LNCaP clone FGC (cell line): ENCODE results near the gene CGB5.

ENCODE experiments used
- DNase-seq: peaks from one replicate; pipeline ENCODE4 v3.0.0-alpha.2; 2011; ENCODE audit warnings: low read depth
- H3K4me3 ChIP-seq: 2 replicates; pipeline ENCODE4 v1.5.1; 2011; ENCODE audit warnings: mild to moderate bottlenecking, low read depth, low read length, control low read depth
- CTCF ChIP-seq: IDR thresholded peaks from 2 replicates; pipeline ENCODE4 v1.5.1; 2012; ENCODE audit warnings: mild to moderate bottlenecking; ENCODE audit not compliant: control insufficient read depth, insufficient read depth; ENCODE audit errors: extremely low read depth

Gene CGB5

GRCh38 chr19:49080392-49080791 is 36.7 kb downstream of the CGB5 start:
- no peak for TF ChIP-seq CTCF
- no peak for DNase-seq
- H3K4me3 ChIP-seq, result no peak overlapping the region

- no peak overlapping the region for H3K4me3 ChIP-seq
- TF ChIP-seq CTCF, result no peak
- no peak for DNase-seq
Observed at GRCh38 chr19:49081273-49081672, 37.6 kb downstream of the CGB5 start.

- H3K4me3 ChIP-seq, result peak overlapping the region; percentile 87
- no peak for DNase-seq
- no peak for TF ChIP-seq CTCF
Observed at GRCh38 chr19:49084206-49085019, 40.8 kb downstream of the CGB5 start.

- H3K4me3 ChIP-seq, result peak within 1 kb of the TSS; percentile 87
- peak; percentile 90 for DNase-seq
- no peak for TF ChIP-seq CTCF
Observed at GRCh38 chr19:49085020-49085867, 41.6 kb downstream of the CGB5 start, which contains the start of gene SNRNP70. TSS of gene SNRNP70 (plus strand) at chr19:49085451. CDS start at chr19:49086415, 964 bp downstream.

GRCh38 chr19:49085868-49086232 is 42.2 kb downstream of the CGB5 start:
- TF ChIP-seq CTCF, result no peak
- peak overlapping the region; percentile 87 for H3K4me3 ChIP-seq
- DNase-seq, result no peak

- H3K4me3 ChIP-seq, result peak overlapping the region; percentile 87
- TF ChIP-seq CTCF, result no peak
- DNase-seq, result no peak
Observed at GRCh38 chr19:49086296-49086695, 42.6 kb downstream of the CGB5 start.
